HG03025 (cell line): ENCODE measurements around the gene NUDT19.

Experiments used
- ATAC-seq: cut with Tn5 transposase; IDR thresholded peaks from one replicate; pipeline ENCODE4 v1.9.1; 2021; ENCODE audit warnings: mild to moderate bottlenecking, moderate library complexity; ENCODE audit not compliant: unreplicated experiment, low FRiP score

Gene NUDT19

DNA sequence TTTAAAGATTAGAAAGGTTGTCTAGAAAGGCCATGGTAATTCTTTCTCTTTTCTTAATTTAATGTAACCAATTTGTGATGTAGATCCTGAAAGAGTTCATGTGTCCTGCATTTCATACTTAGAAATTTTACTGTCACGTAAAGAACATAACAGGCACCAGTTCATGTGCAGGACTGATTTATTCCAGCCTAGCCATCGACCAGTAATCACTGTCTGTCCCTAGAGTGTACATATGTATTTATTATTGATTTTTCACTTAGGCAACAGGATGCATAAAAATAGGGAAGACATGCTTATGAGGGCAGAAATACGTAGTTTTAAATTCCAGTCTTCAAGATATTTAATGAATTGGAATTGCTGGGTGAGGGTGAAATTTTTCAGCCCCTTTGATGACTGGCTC is 65.6 kb downstream of the NUDT19 start:
- no peak for ATAC-seq
